GM19468 (cell line): Measurements from ENCODE around the gene ARSD.

ENCODE experiments used
- ATAC-seq: cut with Tn5 transposase; IDR thresholded peaks from one replicate; pipeline ENCODE4 v1.9.1; 2021; ENCODE audit warnings: mild to moderate bottlenecking, moderate library complexity, moderate number of reproducible peaks; ENCODE audit not compliant: unreplicated experiment; ENCODE audit errors: extremely low read depth

ARSD gene

GRCh38 chrX:2857566-2857965, 71.6 kb downstream of the ARSD start:
- ATAC-seq = no peak

DNA sequence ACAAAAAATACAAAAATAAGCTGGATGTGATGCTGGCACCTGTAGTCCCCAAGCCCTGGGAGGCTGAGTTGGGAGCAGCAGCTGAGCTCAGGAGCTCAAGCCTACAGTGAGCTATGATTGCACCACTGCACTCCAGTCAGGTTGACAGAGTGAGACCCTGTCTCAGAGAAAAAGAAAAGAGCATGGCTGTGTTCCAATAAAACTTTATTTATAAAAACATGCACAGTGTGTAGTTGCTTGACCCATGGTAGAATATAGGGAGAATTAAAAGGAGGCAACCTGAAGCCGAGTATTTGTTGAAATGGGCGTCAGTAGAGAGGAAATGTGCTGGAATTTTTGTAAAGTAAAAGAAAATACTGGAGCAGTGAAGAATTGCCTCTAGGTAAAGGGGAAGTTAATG, 73.4 kb downstream of the ARSD start:
- ATAC-seq = no peak

DNA sequence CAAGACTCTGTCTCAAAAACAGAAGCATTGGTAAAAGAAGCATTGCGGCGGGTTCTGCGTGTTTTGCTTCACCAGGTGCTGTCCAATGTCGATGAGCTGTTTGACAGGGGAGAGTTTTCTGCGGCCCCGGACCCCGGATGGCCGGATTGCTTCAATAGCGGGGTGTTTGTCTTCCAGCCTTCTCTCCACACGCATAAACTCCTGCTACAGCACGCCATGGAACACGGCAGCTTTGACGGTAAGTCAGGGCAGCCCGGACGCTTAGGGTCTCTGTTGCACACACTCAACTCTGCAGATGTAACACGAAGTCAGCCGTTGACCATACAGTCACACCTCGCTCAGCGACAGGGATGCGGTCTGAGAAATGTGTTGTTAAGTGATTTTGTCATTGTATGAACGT, 74.2 kb downstream of the ARSD start:
- no peak for ATAC-seq
